ENCODE results near the gene FOCAD.
"Not testable (repeated sequence)": the region's sequence is repeated elsewhere in the genome, so short reads cannot be mapped to it uniquely, and the experiment has no call there.

The FOCAD gene

DNA sequence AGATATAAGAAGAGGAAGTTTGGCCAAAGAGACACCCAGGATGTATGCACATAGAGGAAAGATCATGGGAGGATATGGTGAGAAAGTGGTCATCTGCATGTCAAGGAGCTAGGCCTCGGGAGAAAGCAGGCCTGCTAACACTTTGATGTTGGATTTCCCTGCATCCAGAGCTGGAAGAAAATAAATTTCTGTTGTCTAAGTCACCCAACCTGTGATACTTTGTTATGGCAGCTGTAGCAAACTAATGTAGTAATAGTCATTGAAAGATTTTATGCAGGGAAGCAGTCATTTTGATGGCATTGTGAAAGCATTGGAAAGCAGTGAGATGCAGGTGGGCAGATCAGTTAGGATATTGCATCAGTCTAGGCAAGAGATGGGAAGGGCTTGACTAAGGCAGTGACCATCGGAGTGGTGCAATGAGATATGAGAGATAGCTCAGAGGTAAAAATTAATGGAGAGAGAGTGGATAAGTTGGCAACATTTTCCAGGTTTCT lies 24.5 kb upstream of the FOCAD start:
- H3K4me3 ChIP-seq (ENCODE audit: low read length), result no peak overlapping the region
- TF ChIP-seq, protein P1, sequence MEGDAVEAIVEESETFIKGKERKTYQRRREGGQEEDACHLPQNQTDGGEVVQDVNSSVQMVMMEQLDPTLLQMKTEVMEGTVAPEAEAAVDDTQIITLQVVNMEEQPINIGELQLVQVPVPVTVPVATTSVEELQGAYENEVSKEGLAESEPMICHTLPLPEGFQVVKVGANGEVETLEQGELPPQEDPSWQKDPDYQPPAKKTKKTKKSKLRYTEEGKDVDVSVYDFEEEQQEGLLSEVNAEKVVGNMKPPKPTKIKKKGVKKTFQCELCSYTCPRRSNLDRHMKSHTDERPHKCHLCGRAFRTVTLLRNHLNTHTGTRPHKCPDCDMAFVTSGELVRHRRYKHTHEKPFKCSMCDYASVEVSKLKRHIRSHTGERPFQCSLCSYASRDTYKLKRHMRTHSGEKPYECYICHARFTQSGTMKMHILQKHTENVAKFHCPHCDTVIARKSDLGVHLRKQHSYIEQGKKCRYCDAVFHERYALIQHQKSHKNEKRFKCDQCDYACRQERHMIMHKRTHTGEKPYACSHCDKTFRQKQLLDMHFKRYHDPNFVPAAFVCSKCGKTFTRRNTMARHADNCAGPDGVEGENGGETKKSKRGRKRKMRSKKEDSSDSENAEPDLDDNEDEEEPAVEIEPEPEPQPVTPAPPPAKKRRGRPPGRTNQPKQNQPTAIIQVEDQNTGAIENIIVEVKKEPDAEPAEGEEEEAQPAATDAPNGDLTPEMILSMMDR (conservative IDR thresholded peaks at IDR 0.05; ENCODE audit: low read length), result no peak
- no peak for DNase-seq (ENCODE audit: low read depth)

DNA sequence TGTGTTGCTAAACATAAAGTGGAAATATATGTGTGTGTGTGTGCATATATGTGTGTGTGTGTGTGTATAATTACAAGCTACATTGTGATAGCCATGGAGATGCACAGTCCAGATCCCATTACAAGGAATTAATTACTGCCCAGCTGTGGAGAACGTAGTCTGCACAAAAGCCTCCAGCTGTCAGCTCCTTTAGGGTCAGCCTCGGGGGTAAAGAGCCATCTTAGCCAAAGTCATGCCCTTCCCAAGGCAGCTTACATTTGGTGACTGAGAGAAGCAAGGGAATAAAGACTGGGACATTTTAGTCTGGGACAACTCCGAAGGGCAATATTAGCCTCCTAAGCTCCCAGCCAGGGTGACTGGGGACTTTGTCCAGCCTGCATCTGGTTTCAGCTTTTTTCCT lies 21.9 kb upstream of the FOCAD start:
- TF ChIP-seq, protein P1 (conservative IDR thresholded peaks at IDR 0.05; ENCODE audit: low read length), result no peak
- no peak overlapping the region for H3K4me3 ChIP-seq (ENCODE audit: low read length)
- no peak for DNase-seq (ENCODE audit: low read depth)

- TF ChIP-seq, protein P1 (conservative IDR thresholded peaks at IDR 0.05; ENCODE audit: low read length), result no peak
- DNase-seq (ENCODE audit: low read depth), result no peak
- H3K4me3 ChIP-seq (ENCODE audit: low read length), result no peak overlapping the region
Measured at GRCh38 chr9:20663133-20663532, 20.9 kb upstream of the FOCAD start.

DNA sequence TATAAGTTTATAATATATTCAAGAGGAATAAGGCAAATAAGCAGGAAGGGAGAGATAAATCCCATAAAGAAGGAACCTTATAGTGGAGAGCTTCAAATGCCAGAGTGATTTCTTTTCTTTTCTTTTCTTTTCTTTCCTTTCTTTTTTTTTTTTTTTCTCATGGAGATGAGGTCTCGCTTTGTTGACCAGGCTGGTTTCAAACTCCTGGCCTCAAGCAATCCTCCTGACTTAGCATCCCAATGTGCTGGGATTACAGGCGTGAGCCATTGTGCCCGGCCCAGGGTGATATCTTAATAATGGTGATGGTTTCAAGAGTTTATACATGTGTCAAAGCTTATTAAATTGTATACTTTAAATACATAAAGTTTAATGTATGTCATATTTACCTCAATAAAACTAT lies 19.6 kb upstream of the FOCAD start:
- no peak for DNase-seq (ENCODE audit: low read depth)
- TF ChIP-seq, protein P1 (conservative IDR thresholded peaks at IDR 0.05; ENCODE audit: low read length), result no peak
- no peak overlapping the region for H3K4me3 ChIP-seq (ENCODE audit: low read length)

DNA sequence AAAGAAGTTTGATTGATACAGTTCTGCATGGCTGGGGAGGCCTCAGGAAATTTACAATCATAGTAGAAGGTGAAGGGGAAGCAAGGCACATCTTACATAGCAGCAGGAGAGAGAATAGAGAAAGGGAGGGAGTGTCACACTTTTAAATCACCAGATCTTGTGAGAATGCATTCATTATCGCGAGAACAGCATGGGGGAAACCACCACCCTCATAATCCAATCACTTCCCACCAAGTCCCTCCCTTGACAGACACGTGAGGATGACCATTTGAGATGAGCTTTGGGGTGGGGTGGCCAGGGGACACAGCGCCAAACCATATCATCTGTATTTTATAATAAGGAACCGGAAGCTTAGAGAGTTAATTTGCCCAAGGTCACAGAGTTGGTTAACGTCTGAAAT lies 13.7 kb upstream of the FOCAD start:
- TF ChIP-seq, protein P1 (conservative IDR thresholded peaks at IDR 0.05; ENCODE audit: low read length), result no peak
- no peak overlapping the region for H3K4me3 ChIP-seq (ENCODE audit: low read length)
- DNase-seq (ENCODE audit: low read depth), result no peak

- no peak overlapping the region for H3K4me3 ChIP-seq (ENCODE audit: low read length)
- TF ChIP-seq, protein P1 (conservative IDR thresholded peaks at IDR 0.05; ENCODE audit: low read length), result no peak
- DNase-seq (ENCODE audit: low read depth), result no peak
Measured at GRCh38 chr9:20671635-20672034, 12.4 kb upstream of the FOCAD start.

DNA sequence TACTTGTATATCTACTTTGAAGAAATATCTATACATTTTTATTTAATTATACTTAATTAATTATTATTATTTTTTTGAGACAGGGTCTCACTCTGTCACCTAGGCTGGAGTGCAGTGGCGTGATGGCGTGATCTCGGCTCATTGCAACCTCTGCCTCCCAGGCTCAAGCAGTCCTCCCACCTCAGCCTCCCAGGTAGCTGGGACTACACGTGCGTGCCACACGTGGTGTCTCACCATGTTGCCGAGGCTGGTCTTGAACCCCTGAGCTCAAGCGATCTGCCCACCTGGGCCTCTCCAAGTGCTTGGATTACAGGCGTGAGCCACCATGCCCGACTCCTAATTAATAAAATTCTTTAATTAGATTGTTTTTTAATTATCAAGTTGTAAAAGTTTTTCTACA lies 10.5 kb upstream of the FOCAD start:
- not testable (repeated sequence) for DNase-seq (ENCODE audit: low read depth)

DNA sequence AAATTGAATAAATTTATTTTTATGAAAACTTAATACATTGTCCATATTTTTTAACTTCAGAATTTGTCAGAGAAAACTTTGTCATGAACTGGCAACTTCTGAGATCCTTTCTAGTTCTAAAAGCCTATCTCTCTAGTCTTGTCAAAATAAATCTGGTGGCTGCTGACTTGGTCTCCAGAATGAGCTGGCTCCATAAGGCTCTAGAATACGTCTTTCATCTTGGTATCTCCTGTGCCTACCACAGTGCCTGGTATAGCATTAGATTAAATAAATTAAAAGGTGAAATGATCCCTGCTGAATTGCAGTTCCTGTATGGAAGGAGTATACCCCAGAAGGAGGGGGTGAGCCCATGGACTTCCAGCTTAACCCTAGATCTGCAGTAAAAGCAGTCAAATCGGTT lies 2.6 kb upstream of the FOCAD start:
- no peak for DNase-seq (ENCODE audit: low read depth)
- TF ChIP-seq, protein P1 (conservative IDR thresholded peaks at IDR 0.05; ENCODE audit: low read length), result no peak

More for the DNA sequence above, 10.5 kb upstream of the FOCAD start:
- H3K4me3 ChIP-seq (ENCODE audit: low read length), result not testable (repeated sequence)

More for the DNA sequence above, 2.6 kb upstream of the FOCAD start:
- H3K4me3 ChIP-seq (ENCODE audit: low read length), result no peak overlapping the region
